ENCODE results near the gene UBE3A.

GRCh38 chr15:25464383-25464782, 25.6 kb upstream of the UBE3A start:
- TF ChIP-seq CTCF (IDR thresholded peaks at IDR 0.05) (no peak), EP300 (IDR thresholded peaks at IDR 0.05) (no peak)
